ENCODE measurements around the gene RNF175. TPM values are rescaled to one million over a fixed set of nuclear protein-coding genes. Genes with fewer than 3 reads are reported as not detected.

Gene RNF175
- total and polyA plus RNA-seq, 5 donors from 2014 or later, result 2.1 to 17.3 (median 10.0) TPM

DNA sequence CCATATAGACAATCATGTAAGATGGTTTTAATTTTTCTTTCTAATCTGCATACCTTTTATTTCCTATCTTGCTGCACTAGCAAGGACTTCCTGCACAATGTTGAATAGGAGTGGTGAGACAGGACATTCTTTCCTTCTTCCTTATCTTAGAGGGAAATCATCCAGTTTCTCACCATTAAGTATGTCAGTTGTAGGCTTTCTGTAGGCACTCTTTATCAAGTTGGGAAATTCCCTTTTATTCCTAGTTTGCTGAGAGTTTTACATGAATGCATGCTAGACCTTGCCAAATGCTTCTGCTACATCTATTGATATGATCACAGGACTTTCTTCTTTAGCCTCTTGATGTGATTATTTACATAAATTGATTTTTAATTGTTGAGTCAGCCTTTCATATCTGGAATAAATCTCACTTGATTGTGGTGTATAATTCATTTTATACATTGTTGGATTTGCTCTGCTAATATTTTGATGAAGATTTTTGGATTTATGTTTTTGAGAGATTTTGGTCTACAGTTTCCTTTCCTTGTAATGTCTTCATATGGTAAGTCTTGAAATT lies 23.8 kb downstream of the RNF175 start:
- DNase-seq (no peak), ATAC-seq (ENCODE audit: low read depth in 2 of 2) (no peak)
- Histone ChIP-seq H3K27me3 (ENCODE audit: control insufficient read depth, insufficient read depth, low read length) (peaks cover 5% of the 10 kb centered on the region), H3K27ac (ENCODE audit: insufficient read depth, low read length, poor library complexity, severe bottlenecking) (no peak overlapping the region), H3K4me3 (ENCODE audit: low read depth, low read length) (no peak overlapping the region), H3K36me3 (ENCODE audit: control insufficient read depth, insufficient read depth, low read length) (no peaks in the 10 kb centered on the region), H3K4me1 (ENCODE audit: control insufficient read depth, insufficient read depth, low read length, poor library complexity, severe bottlenecking) (no peaks in the 10 kb centered on the region), H3K9me3 (ENCODE audit: control insufficient read depth in 2 of 2, low read length in 2 of 2) (peaks cover 0 to 5% of the 10 kb centered on the region in 2 experiments)
- no peak overlapping the region for H3K27ac Mint-ChIP-seq
- no peak overlapping the region for H3K4me3 Mint-ChIP-seq
- H3K36me3 Mint-ChIP-seq, result peaks cover 10% of the 10 kb centered on the region
- H3K4me1 Mint-ChIP-seq, result peaks cover 0 to 3% (median 0%) of the 10 kb centered on the region in 4 donors
- peaks cover 0 to 5% (median 3%) of the 10 kb centered on the region in 7 donors for H3K9me3 Mint-ChIP-seq
- peaks cover 27% of the 10 kb centered on the region for H3K27me3 Mint-ChIP-seq

GRCh38 chr4:153733751-153734448 lies 25.9 kb downstream of the RNF175 start:
- H3K27ac Mint-ChIP-seq, result no peak overlapping the region
- H3K4me3 Mint-ChIP-seq, result no peak overlapping the region
- no peaks in the 10 kb centered on the region for H3K9me3 ChIP-seq (ENCODE audit: control insufficient read depth in 2 of 2, low read length in 2 of 2)
- peaks cover 1% of the 10 kb centered on the region for H3K27me3 ChIP-seq (ENCODE audit: control insufficient read depth, insufficient read depth, low read length)
- H3K27ac ChIP-seq (ENCODE audit: insufficient read depth, low read length, poor library complexity, severe bottlenecking), result no peak overlapping the region
- no peaks in the 10 kb centered on the region for H3K4me1 ChIP-seq (ENCODE audit: control insufficient read depth, insufficient read depth, low read length, poor library complexity, severe bottlenecking)
- no peaks in the 10 kb centered on the region for H3K36me3 ChIP-seq (ENCODE audit: control insufficient read depth, insufficient read depth, low read length)
- H3K4me1 Mint-ChIP-seq, result peaks cover 0 to 3% (median 0%) of the 10 kb centered on the region in 4 donors
- no peak for DNase-seq
- peaks cover 5% of the 10 kb centered on the region for H3K36me3 Mint-ChIP-seq
- peaks cover 0 to 3% (median 0%) of the 10 kb centered on the region in 7 donors for H3K9me3 Mint-ChIP-seq
- H3K4me3 ChIP-seq (ENCODE audit: low read depth, low read length), result no peak overlapping the region
- peaks cover 22% of the 10 kb centered on the region for H3K27me3 Mint-ChIP-seq
- ATAC-seq (ENCODE audit: low read depth in 2 of 2), result no peak

DNA sequence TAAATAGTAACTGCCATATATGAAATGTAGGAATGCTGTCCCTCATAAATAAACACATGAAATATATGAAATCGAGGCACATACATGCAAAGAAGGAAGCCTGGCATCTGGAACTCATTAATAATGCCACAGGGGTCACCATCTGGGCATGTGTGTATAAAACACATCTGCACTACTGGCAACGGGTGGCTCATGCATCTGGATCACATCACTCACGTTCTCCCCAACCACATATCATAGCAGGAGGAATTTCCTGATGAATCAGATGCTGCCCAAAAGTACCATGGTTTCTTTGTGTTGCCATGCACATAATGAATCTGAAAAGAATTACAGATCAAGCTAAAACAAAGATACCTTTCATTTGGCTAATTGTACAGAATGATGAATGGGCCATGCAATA lies 28.6 kb downstream of the RNF175 start:
- Mint-ChIP-seq H3K27me3 (peaks cover 22% of the 10 kb centered on the region), H3K4me1 (peaks cover 0 to 6% (median 0%) of the 10 kb centered on the region in 4 donors), H3K36me3 (peaks cover 5% of the 10 kb centered on the region), H3K27ac (no peak overlapping the region), H3K4me3 (no peak overlapping the region), H3K9me3 (no peaks in the 10 kb centered on the region)
- no peaks in the 10 kb centered on the region for H3K9me3 ChIP-seq (ENCODE audit: control insufficient read depth in 2 of 2, low read length in 2 of 2)
- no peak overlapping the region for H3K27ac ChIP-seq (ENCODE audit: insufficient read depth, low read length, poor library complexity, severe bottlenecking)
- H3K36me3 ChIP-seq (ENCODE audit: control insufficient read depth, insufficient read depth, low read length), result no peaks in the 10 kb centered on the region
- H3K4me1 ChIP-seq (ENCODE audit: control insufficient read depth, insufficient read depth, low read length, poor library complexity, severe bottlenecking), result no peaks in the 10 kb centered on the region
- ATAC-seq (ENCODE audit: low read depth in 2 of 2) (no peak), DNase-seq (no peak)
- peaks cover 2% of the 10 kb centered on the region for H3K27me3 ChIP-seq (ENCODE audit: control insufficient read depth, insufficient read depth, low read length)
- H3K4me3 ChIP-seq (ENCODE audit: low read depth, low read length), result no peak overlapping the region

GRCh38 chr4:153729895-153730294 lies 29.9 kb downstream of the RNF175 start:
- Mint-ChIP-seq H3K4me3 (no peak overlapping the region), H3K4me1 (peaks cover 0 to 4% (median 0%) of the 10 kb centered on the region in 4 donors), H3K27ac (no peak overlapping the region), H3K9me3 (no peaks in the 10 kb centered on the region), H3K27me3 (peaks cover 17% of the 10 kb centered on the region), H3K36me3 (peaks cover 5% of the 10 kb centered on the region)
- no peak for DNase-seq
- Histone ChIP-seq H3K4me1 (ENCODE audit: control insufficient read depth, insufficient read depth, low read length, poor library complexity, severe bottlenecking) (no peaks in the 10 kb centered on the region), H3K4me3 (ENCODE audit: low read depth, low read length) (no peak overlapping the region), H3K27ac (ENCODE audit: insufficient read depth, low read length, poor library complexity, severe bottlenecking) (no peak overlapping the region), H3K36me3 (ENCODE audit: control insufficient read depth, insufficient read depth, low read length) (no peaks in the 10 kb centered on the region), H3K27me3 (ENCODE audit: control insufficient read depth, insufficient read depth, low read length) (peaks cover 2% of the 10 kb centered on the region), H3K9me3 (ENCODE audit: control insufficient read depth in 2 of 2, low read length in 2 of 2) (no peaks in the 10 kb centered on the region)
- no peak for ATAC-seq (ENCODE audit: low read depth in 2 of 2)

- H3K36me3 ChIP-seq (ENCODE audit: control insufficient read depth, insufficient read depth, low read length), result no peaks in the 10 kb centered on the region
- H3K4me1 Mint-ChIP-seq, result peaks cover 0 to 4% (median 0%) of the 10 kb centered on the region in 4 donors
- H3K27ac ChIP-seq (ENCODE audit: insufficient read depth, low read length, poor library complexity, severe bottlenecking), result no peak overlapping the region
- peaks cover 13% of the 10 kb centered on the region for H3K27me3 Mint-ChIP-seq
- peaks cover 2% of the 10 kb centered on the region for H3K27me3 ChIP-seq (ENCODE audit: control insufficient read depth, insufficient read depth, low read length)
- no peak overlapping the region for H3K4me3 Mint-ChIP-seq
- H3K4me1 ChIP-seq (ENCODE audit: control insufficient read depth, insufficient read depth, low read length, poor library complexity, severe bottlenecking), result no peaks in the 10 kb centered on the region
- H3K9me3 Mint-ChIP-seq, result no peaks in the 10 kb centered on the region
- H3K9me3 ChIP-seq (ENCODE audit: control insufficient read depth in 2 of 2, low read length in 2 of 2), result no peaks in the 10 kb centered on the region
- no peak overlapping the region for H3K27ac Mint-ChIP-seq
- ATAC-seq (ENCODE audit: low read depth in 2 of 2) (no peak), DNase-seq (no peak)
- no peak overlapping the region for H3K4me3 ChIP-seq (ENCODE audit: low read depth, low read length)
- H3K36me3 Mint-ChIP-seq, result peaks cover 5% of the 10 kb centered on the region
Measured at GRCh38 chr4:153728660-153729059, 31.2 kb downstream of the RNF175 start.

GRCh38 chr4:153728151-153728550 lies 31.7 kb downstream of the RNF175 start:
- no peak overlapping the region for H3K4me3 Mint-ChIP-seq

DNA sequence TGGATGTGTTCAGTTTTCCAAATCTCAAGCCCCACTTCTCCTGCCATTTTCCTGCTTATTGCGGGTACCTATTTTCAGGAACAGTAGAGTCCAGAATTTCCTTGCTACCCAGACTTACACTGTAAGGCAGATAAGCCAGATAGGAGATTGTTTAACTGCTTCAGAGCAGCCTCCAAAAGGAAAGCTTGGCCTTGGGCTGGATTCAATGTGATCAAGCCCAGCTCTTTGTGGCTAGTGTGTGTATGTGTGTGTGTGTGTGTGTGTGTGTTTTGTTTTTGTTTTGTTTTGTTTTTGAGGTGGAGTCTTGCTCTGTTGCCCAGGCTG lies 34.0 kb downstream of the RNF175 start:
- peaks cover 3% of the 10 kb centered on the region for H3K36me3 Mint-ChIP-seq
- Histone ChIP-seq H3K27ac (ENCODE audit: insufficient read depth, low read length, poor library complexity, severe bottlenecking) (no peak overlapping the region), H3K36me3 (ENCODE audit: control insufficient read depth, insufficient read depth, low read length) (no peaks in the 10 kb centered on the region), H3K27me3 (ENCODE audit: control insufficient read depth, insufficient read depth, low read length) (peaks cover 2% of the 10 kb centered on the region), H3K4me3 (ENCODE audit: low read depth, low read length) (no peak overlapping the region), H3K9me3 (ENCODE audit: control insufficient read depth in 2 of 2, low read length in 2 of 2) (no peaks in the 10 kb centered on the region), H3K4me1 (ENCODE audit: control insufficient read depth, insufficient read depth, low read length, poor library complexity, severe bottlenecking) (no peaks in the 10 kb centered on the region)
- H3K4me1 Mint-ChIP-seq, result peaks cover 0 to 4% (median 0%) of the 10 kb centered on the region in 4 donors
- H3K4me3 Mint-ChIP-seq, result no peak overlapping the region
- ATAC-seq (ENCODE audit: low read depth in 2 of 2), result no peak
- no peaks in the 10 kb centered on the region for H3K9me3 Mint-ChIP-seq
- no peak for DNase-seq
- no peak overlapping the region for H3K27ac Mint-ChIP-seq
- H3K27me3 Mint-ChIP-seq, result peaks cover 15% of the 10 kb centered on the region

More at GRCh38 chr4:153728151-153728550, 31.7 kb downstream of the RNF175 start:
- no peak overlapping the region for H3K27ac ChIP-seq (ENCODE audit: insufficient read depth, low read length, poor library complexity, severe bottlenecking)
- H3K4me3 ChIP-seq (ENCODE audit: low read depth, low read length), result no peak overlapping the region
- H3K4me1 Mint-ChIP-seq, result peaks cover 0 to 4% (median 0%) of the 10 kb centered on the region in 4 donors
- no peaks in the 10 kb centered on the region for H3K9me3 Mint-ChIP-seq
- H3K36me3 ChIP-seq (ENCODE audit: control insufficient read depth, insufficient read depth, low read length), result no peaks in the 10 kb centered on the region
- no peak overlapping the region for H3K27ac Mint-ChIP-seq
- peaks cover 2% of the 10 kb centered on the region for H3K27me3 ChIP-seq (ENCODE audit: control insufficient read depth, insufficient read depth, low read length)
- H3K36me3 Mint-ChIP-seq, result peaks cover 5% of the 10 kb centered on the region
- peaks cover 8% of the 10 kb centered on the region for H3K27me3 Mint-ChIP-seq
- no peaks in the 10 kb centered on the region for H3K4me1 ChIP-seq (ENCODE audit: control insufficient read depth, insufficient read depth, low read length, poor library complexity, severe bottlenecking)
- ATAC-seq (ENCODE audit: low read depth in 2 of 2) (no peak), DNase-seq (no peak)
- H3K9me3 ChIP-seq (ENCODE audit: control insufficient read depth in 2 of 2, low read length in 2 of 2), result no peaks in the 10 kb centered on the region
